ENCODE measurements around the gene TMEM123.

TMEM123 gene

DNA sequence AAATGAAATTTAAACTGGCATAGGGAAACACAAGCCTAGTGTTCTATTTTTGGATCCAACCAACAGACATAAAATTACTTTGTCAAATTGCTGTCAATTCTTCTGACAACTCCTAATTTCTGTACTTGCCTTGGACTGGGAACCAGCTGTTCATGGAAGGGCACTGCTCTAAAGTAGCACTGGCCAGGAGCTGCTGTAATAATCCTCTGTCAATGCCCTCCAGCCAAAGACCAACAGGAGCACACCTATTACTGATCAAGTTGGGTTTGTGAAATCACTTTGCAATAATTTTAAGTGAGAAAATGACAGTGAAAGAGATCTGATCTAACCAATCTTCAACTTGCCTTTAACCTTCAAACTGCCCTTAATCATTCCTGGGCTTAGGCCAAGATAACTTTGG is 18.9 kb upstream of the TMEM123 start:
- no peak for DNase-seq

DNA sequence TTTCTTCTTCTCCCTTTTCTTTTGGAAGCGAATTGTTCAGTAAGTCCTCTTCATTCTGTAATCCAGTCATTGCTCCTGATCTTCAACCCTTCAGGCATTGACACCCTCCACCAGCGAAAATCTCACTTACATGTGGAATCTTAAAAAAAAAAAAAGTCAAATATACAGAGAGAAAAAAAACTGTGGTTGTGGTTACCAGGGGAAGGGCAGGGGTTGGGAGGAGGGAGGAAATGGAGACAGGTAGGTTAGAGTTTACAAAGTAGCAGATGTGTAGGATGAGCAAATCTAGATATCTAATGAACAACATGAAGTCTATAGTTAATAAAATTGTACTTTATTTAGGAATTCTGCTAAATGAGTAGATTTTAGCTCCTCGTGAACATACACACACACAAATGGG is 17.7 kb upstream of the TMEM123 start:
- DNase-seq, result no peak

DNA sequence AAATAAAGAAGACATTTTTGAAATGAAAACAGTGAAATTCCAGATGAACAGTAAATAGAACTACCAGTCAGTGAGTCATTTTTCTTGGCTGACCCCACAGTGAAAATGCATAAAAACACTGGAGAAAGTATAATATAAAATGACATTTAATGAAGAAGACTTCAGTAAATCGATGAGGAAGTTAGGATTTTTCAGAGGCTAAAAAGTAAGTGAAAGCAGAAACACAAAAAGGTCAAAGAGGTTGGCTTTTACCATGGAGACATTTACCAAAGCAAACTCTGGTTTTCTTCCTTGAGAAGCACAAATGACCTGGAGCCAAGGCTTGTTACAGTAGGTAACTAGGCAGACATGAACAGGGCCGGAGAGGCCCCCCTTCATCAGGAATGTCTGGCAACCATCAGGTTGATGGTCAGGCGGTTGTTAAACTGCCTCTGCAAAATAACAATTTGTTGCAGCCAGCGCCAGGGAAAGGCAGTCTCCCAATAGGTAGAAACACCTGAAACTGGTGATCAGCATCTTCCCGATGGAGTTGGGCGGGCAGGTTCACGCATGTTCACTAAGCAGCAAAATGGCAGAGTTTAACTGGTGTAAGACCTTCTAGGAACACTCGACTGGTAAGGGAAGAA is 16.7 kb upstream of the TMEM123 start:
- no peak for DNase-seq

DNA sequence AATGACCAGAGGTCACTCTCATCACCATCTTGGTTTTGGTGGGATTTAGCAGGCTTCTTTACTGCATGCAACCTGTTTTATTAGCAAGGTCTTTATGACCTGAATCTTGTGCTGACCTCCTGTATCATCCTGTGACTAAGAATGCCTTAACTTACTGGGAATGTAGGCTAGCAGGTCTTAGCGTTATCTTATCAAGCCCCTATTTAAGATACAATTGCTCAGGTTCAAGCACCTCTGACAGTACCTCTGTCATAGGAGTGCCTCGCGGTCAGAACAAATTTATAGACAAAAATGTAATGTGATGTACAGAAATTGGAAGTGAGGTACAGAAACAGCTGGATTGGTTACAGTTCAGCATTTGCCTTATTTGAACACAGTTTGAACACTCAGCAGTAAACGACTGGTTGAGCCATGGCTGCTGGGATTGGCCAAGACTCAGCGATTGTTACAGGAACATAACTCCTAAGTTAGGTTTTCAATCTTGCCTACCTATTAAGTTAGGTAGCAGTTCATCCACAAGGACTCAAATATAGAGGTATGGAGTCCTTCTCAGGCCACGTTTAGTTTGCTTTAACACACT is 16.1 kb upstream of the TMEM123 start:
- DNase-seq, result no peak

DNA sequence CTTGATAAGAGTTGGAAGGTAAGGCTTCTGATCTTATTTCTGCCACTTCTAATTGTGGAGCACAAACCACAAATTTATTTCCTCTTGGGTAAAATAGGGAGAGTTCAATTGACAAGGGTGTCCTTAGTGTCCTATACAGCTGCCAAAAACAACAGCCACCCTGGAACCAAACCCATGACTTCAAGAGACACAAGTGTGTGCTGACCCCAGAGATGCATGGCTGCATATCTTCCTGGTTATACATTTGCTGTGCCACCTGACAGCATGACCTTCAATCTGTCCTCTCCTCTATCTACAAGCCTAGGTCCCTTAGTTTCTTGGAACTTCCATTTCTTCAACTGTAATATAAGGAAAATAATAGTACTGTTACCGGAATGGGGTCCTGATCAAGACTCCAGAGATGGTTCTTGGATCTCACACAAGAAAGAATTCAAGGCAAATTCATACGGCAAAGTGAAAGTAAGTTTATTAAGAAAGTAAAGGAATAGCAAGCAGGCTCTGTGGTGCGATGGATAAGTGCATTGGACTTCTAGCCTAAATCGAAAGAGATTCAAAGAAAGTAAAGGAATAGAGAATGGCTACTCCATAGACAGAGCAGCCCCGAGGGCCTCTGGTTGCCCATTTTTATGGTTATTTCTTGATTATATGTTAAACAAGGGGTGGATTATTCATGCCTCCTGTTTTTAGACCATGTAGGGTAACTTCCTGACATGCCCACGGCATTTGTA is 15.5 kb upstream of the TMEM123 start:
- no peak for DNase-seq

DNA sequence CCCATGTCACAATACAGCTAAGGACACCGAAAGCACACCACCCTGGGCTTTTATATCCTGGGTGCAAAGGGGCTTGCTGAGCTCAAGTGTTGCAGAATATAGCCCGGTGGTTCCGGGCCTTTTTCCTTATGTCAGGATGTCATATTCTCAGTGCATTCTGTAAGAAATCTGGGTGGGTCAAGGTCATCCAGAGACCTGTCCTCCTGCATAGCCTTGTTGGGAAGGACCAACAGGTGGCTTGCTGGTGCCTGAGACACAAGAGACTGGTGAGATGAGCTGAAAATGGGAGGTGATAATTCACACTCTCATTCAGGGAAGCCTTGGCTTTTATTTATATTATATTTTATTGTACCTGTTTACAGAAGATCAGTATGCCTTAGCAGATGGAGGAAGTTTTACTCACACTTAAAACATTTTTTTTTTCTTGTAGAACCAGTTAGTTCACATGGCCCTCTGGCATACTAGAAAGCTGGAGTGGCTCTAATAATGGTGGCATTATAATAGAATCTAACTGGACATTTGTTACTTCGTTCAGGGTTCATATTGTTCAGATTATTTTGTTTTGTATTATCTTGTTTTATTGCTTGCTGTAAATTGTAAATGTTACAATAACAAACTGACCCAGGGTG is 14.6 kb upstream of the TMEM123 start:
- DNase-seq, result no peak

DNA sequence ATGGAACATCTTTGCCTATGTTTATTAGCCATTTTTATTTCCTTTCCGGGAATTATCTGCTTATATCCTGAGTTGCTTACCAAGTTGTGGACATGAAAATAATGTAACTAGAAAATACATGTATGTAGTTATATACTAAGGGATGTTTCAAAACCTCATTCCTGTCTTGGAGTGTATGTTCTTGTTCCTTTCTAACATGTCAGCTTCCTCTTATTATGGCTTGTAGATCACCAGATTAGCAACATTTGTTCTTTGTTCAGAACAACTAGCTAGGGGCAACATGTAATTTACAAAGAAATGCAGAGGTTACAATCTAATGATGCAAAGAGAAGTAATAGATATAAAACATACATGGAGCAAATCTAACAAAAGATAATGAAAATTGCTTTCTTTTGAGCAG is 13.1 kb upstream of the TMEM123 start:
- DNase-seq, result no peak

DNA sequence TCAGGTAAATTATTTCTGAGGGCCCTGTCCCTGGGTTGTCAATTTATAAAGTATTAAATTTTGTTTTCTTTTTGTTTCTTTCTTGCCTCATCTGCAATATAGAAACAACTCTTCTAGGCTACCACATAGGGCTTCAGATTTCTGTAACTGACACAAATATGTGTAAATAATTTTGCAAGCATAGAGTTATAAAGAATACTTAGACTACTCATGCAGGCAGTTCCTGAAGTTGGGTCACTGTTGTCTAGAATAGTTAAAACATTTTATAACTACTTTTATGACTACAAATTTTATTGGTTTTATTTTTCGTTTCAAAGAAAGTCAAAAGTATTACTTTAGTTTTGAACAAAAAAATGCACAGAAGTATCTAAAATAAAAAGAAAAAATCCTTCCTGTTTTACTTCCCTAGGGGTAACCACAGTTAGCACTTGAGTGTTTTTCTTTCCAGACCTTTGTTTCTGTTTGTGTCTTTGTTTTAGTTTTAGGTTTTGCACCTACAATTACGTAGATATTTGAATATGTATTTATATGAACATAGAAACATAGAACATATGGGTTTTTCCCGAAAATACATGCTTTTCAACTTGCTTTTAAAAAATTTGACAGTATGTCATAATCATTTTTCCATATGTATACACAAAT is 12.4 kb upstream of the TMEM123 start:
- no peak for DNase-seq

DNA sequence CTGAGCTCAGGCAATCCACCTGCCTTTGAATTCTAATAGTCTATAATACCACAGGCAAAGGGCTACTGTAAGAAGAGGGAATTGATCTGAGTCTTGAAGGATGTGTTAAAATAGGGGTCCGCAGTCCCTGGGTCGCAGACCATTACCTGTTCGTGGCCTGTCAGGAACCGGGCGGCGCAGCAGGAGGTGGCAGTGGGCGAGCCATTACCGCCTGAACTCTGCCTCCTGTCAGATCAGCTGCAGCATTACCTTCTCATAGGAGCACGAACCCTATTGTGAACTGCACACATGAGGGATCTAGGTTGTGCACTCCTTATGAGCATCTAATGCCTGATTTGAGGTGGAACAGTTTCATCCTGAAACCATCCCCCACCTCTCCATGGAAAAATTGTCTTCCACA is 11.5 kb upstream of the TMEM123 start:
- no peak for DNase-seq

DNA sequence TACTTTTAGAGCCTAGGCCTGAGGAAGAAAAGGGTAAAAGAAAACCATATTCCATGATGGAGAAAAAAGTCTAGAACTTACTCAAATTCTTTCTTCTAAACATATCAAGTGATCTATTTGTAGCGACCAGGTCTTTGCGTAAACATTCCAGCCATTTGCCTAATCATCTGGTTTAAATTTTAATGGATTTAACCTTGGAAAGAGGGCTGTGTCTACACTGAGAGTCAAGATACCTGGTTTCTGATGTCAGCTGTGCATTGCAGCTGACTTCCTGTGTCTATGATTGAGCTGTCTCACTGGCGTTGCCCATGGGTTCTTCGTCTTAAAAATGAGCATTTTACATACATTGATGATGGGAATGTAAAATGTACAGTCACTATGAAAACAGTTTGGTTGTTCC is 10.0 kb upstream of the TMEM123 start:
- DNase-seq, result no peak

DNA sequence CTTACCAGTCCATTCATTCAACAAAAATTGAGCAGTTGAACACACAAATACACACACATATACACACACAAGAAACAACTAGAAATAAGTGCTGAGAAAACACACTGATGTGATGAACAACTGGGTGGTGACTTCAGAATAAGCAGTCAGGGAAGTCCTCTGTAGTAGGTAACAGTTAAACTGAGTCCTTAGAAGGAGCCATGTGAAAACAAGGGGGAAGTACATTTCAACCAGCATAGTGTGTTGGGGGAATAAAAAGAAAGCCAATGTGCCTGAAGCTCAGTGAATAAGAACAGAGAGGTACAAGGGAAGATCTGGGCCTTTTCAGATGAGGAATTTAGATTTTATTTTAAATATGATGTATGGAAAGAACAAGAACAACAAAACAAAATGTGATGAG is 6.8 kb upstream of the TMEM123 start:
- no peak for DNase-seq

DNA sequence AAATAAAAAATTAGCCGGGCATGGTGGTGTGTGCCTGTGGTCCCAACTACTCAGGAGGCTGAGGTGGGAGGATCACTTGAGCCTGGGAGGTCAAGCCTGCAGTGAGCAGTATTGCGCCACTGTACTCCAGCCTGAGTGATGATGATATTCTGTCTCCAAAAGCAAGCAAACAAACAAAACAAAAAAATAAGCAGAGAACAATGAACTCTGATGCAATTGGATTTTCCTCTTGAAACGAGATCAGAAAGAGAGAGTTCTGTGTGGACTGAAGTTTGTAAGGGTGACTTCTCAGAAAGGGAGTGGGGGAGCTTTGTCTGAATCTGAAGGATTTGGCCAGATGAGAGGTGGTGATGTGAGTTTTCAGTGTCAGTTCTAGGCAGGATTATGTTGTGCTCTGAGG is 6.0 kb upstream of the TMEM123 start:
- DNase-seq, result no peak

DNA sequence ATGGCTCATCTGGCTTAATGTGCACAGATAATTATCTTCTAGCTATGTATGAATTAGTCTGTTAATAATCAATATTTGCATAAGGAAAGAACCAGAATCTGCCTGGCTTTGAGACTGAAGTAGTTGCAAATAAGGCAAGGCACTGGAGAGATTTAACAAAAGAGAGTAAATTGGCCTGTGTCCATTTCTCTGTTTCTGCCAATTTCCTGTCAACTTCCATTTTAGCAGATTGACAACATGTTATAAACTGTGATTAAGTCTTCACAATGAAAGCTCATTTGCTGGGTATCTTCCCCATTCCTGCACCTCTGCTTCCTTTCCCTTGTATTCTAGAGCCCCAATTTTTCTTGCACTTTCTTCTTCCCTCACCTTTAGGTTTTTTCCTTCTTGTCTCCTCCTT is 5.3 kb upstream of the TMEM123 start:
- no peak for DNase-seq

DNA sequence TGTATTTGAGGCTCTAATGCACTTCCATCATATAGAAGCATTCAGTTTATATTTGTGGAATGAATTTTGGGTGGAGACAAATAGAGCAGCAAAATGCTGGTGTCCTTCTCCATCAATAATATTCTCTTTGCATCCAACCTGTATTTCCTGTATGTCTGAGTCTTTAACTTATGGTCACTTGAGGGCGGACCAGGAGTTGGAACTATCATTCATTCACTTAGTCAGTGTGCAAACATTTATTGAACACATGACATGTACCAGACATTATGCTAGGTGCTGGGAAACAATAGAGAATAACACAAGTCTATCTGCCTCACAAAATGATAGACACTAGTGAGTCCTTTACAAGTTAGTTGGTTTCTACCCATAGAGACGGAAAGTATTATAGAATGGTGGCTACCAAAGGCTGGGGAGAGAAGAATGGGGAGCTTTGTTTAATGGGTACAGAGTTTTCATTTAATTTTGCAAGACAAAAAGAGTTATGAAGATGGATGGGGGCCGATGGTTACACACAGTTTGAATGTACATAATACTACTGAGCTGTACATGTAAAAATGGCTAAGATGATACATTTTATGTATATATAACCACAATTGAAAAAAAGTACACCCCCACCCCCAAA is 4.6 kb upstream of the TMEM123 start:
- no peak for DNase-seq

DNA sequence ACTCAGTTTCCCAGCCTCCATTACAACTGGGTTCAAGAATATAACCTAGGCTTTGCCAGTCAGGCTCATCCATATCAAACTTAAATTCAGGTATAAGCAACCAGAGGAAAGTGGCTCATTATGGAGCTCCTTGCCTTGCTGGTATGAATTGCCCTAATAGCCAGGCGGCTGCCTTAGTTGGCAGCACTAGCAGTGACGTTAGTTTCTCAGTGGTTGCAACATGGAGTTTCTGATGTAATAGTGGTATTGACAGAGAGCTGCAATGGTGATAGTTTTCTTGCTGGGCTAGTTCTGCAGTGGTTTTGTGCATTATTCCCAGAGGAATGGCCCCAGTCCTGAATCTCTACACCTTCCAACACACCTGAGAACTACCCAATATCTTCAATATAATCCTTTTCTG is 3.8 kb upstream of the TMEM123 start:
- DNase-seq, result no peak

DNA sequence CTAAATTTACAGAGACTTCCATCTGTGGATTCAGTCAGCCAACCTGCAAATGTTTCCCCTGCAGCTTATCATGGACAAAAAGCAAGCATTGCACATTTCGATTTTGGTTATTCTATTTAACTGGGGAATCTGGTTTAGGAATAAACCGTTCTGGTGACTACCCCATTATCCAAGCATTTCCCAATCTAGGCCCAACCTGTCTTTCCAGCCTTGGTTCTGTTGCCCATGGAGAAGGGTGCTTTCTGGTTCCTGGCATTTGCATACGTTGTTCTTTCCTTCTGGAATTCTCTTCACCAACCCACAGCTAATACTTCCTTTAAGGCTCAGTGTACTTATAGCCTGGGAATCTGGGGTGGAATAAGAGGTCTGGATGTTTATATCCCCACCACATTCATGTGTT is 1.4 kb upstream of the TMEM123 start:
- no peak for DNase-seq

DNA sequence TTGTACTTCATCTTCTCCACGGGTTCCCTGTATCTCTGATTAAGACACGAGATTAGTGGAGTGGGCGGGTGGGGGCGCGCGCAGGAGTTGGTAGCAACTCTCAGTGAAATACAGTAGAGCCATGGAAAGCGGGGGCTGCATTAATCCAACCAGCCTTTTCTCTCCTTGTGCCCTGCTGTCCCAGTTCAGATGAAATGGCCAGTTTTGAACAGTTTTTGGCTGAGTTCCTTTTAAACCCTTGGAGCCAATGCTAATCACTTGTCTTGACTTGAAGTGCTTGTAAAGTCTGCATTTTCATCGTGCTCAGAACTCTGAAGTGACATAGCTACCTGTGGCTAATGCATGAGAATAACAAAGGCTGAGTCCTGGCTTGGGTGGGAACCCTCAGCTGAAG is 734 bp upstream of the TMEM123 start:
- no peak for DNase-seq

DNA sequence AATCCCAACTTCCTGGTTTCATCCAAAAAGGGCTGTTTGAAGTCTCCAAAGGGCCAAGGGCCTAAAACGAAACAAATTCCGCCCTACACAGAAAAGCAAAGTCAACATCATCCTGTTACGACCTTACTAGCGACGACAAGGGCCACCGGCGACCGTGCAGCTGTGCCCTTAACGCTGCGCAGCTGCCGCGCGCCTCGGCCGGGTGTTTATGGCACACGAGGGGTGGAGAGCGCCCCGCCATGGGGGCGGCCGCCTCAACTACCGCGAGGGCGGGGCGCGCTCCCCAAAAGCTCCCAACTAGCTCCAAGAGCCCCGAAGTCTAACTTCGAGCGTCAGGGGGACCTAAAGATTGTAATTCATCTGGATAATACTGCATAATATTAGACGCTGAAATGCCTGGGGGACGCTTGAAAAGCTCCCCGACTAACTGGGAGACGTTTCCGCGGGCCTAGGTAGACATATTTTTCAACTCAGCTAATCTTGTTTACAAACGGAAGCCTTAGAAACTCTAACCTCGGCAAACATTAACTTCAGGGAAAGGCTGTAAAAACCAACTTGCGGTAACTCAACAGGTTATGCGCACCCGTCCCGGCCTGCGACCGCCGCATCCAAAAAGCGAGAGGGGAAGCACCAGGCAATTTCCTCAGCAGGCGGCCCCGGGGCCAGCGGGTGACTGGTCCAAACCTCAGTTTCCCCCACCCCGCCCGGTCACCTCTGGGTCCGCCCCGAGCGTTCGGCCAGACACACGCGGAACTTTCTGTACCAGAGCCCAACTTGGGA is 694 bp downstream of the TMEM123 start:
- peak; percentile 36 for DNase-seq

DNA sequence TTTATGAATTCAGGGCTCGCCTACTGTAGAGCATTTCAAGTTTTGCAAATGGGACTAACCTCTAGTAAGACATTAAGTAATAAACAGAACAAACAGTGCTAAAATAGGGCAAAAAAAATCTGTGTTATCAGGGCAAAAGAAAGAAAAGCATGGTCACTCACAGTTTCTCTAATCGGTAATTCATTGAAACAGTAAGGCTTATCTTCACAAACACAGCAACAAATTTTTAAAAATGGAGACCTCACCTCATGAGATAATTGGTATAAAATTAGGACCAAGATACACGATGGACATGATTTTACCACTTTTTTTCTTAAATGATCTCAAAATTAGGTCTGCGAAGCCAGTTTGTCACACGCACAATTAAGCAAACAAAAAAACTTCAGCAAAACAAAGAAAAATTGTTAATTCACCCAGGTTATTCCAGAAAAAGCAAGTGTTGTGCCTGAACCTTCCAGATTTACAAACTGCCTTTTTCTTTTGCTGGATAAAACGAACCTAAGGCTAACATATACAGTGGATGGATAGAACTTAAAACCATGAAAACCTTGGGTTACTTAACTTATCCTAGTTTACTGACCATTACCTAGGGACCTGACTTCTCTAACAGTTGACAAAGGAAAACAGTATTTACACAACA is 1.4 kb downstream of the TMEM123 start:
- no peak for DNase-seq

DNA sequence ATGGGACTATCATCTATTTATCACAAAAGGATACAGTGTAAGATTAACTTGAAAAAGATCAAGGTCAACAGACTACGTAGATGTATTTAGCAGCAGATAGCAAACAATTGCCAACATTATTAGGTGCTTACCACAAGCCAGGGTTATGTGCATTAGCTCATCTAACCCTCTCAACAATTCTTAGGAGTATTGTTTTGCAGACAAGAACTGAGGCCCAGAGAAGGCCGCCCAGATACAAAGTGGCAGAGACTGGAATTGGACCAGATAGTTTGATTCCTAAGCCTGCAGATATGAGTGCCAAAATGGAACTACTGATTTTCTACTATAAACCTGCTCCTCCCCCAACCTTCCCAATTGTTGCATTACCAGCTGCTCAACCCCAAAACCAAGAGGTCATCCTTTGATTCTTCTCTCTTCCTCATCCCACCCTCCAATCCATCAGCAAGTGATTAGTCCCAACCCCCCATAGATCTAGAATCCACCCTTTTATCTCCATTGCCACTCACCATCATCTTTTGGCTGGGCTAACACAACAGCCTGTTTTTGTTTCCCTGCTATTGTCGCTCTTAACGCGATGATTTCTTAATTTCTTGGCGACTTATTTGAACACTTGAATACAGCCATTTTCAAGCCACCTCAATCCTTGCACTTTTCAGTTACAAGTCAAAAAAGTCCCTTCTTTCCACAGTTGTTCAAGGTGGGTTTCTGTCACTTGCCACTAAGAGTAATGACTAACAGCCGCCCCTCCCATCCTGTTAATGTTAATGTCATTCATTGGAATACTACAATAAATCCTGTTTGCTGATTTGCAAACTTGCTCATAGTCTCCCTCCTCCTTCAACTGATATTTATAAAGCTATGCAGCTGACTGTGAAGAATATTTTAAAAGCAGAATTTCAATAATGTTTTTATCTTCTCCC is 2.7 kb downstream of the TMEM123 start:
- no peak for DNase-seq

DNA sequence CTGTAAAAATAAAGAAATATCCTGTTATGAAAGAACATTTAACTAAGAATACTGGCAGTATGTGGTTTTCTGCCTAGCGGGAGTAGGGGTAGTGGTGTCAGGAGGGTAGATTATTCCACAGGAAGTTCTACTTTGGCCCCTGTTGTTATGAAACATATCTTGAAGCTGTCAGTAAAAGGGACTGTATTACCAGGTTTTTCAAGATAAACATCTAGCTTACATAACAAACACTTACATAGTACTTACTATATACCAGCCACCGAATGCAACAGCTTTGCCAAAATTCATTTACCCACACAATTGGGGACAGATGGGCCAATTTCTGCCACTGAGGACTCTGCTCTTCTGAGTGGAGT is 3.7 kb downstream of the TMEM123 start:
- no peak for DNase-seq
